Activated gamma-delta T cell treated with Interleukin-2 at 50 U/mL for 16 hours (primary cell): ENCODE data around the gene MYH10.

Experiments
- DNase-seq: peaks from one replicate; pipeline ENCODE4 v3.0.0-alpha.2; 2020

Gene MYH10

GRCh38 chr17:8647956-8648355 is 17.4 kb upstream of the MYH10 start:
- DNase-seq = no peak

- no peak for DNase-seq
These were observed 16.7 kb upstream of the MYH10 start for GRCh38 chr17:8647202-8647601.

- no peak for DNase-seq
These were observed 14.0 kb upstream of the MYH10 start for GRCh38 chr17:8644507-8644902.

- DNase-seq = no peak
These were observed 13.5 kb upstream of the MYH10 start for GRCh38 chr17:8643855-8644506.

GRCh38 chr17:8639709-8640108 is 9.2 kb upstream of the MYH10 start:
- no peak for DNase-seq

- DNase-seq = no peak
These were observed 1.5 kb upstream of the MYH10 start for GRCh38 chr17:8632061-8632460.

GRCh38 chr17:8631554-8631877 is 991 bp upstream of the MYH10 start:
- no peak for DNase-seq

- peak; percentile 83 for DNase-seq
These were observed 453 bp upstream of the MYH10 start for GRCh38 chr17:8630802-8631553.

- peak; percentile 11 for DNase-seq
These were observed 926 bp downstream of the MYH10 start for GRCh38 chr17:8629371-8630226.

- DNase-seq = no peak
These were observed 1.8 kb downstream of the MYH10 start for GRCh38 chr17:8628609-8629169.

GRCh38 chr17:8628172-8628571 is 2.4 kb downstream of the MYH10 start:
- DNase-seq = no peak

GRCh38 chr17:8623591-8623990 is 6.9 kb downstream of the MYH10 start:
- DNase-seq = no peak

- DNase-seq = no peak
These were observed 8.3 kb downstream of the MYH10 start for GRCh38 chr17:8622191-8622590.

GRCh38 chr17:8621585-8621984 is 8.9 kb downstream of the MYH10 start:
- DNase-seq = no peak

- DNase-seq = no peak
These were observed 11.2 kb downstream of the MYH10 start for GRCh38 chr17:8619294-8619693.

- DNase-seq = no peak
These were observed 11.7 kb downstream of the MYH10 start for GRCh38 chr17:8618825-8619224.

- no peak for DNase-seq
These were observed 15.5 kb downstream of the MYH10 start for GRCh38 chr17:8614988-8615387.

GRCh38 chr17:8611619-8612298 is 18.8 kb downstream of the MYH10 start:
- DNase-seq = no peak

GRCh38 chr17:8611137-8611536 is 19.4 kb downstream of the MYH10 start:
- DNase-seq = no peak

- DNase-seq = no peak
These were observed 20.0 kb downstream of the MYH10 start for GRCh38 chr17:8610558-8610957.

GRCh38 chr17:8609910-8610309 is 20.6 kb downstream of the MYH10 start:
- no peak for DNase-seq

- no peak for DNase-seq
These were observed 22.5 kb downstream of the MYH10 start for GRCh38 chr17:8608001-8608400.

- no peak for DNase-seq
These were observed 24.1 kb downstream of the MYH10 start for GRCh38 chr17:8606401-8606800.
